ENCODE measurements around the gene MEIS2.

MEIS2 gene

DNA sequence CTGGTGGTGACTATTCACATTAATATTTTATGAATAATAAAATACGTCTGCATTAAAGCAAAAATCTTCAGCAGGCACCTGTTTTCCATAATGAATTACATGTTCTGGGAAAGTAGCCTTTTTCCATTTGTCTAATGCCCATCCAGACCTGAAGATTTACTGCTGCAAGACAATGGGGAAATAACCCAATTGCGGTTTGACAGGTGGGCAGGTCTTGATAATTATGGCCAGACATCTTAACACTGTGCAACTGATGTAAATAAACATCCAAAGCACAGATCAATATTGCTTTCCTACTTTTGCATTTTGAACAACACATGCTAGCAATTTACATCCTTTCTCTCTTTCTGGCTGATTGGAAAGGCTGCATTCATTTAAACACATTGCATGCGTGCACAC lies 173.9 kb downstream of the MEIS2 start:
- no peak for DNase-seq (ENCODE audit: low spot score)

DNA sequence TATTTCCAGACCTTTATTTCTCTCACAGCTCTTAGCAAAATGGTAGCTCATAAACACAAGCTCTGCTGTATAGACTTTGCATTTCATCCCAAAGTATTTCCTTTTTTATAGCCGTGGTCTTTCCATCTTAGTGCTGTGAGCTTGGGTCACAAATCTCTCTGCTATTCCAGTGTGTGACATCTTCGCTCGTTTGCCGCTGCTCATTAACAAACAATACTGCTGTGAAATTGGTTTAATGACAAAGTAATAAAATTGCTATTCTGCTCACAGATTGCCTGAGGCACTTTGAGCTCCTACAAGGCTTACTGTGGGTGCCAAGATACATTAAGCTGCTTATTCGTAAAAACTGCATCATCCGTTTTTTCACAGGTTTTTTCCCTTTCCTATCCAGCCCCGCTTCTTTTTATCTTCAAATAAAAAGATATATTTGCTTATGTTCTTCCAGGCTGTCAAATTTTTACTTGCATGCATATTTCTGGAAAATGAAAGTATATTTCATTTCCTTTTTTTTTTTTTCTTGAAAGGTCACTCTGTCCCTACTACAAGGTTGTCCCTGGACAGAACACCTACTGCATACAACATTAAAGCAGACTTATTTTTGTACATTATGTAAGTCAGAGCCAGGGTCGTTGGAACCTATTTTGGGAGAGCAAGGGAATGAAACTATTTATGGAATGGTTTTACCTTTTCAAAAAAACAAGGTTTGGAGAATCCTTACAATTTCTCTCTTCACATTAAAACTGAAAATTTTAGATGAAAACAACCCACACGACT lies 174.5 kb downstream of the MEIS2 start:
- DNase-seq (ENCODE audit: low spot score), result no peak

DNA sequence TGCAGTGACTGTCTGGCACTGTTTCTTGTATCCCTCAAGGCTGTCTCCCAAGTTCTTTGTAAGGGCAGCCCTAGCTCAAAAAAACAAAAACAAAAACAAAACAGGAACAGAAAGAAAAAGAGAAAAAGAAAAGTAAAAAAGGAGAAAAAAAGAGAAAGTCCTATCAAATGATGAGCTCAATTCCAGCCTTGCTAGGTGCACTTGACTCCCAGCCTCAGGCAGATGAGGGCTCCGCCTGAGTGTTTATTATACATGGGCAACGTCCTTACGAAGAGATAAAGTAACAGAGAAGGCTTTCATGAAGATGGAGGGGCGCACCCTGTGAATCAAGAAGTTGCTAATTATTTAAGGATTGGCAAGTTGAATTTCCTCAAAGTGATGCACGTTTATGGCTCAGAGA lies 175.3 kb downstream of the MEIS2 start:
- DNase-seq (ENCODE audit: low spot score), result no peak

DNA sequence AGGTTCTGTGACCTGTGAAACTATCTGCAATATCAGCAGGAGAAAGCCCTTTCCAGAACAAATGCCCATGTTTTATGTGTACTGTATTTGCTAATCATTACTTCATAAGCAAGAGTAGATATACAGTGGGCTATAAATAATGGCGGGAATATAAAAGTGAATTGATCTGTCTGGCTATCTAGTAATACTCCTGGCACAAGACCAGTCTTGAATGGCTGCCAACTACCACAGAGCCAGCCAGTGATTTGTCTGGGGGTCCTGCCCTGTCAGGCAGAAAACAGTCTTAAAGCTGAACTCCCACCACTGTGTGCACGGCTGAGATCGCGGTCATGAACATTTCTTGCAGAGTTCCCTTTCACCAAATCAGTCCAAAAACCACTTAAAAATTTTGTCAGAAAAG lies 176.3 kb downstream of the MEIS2 start:
- no peak for DNase-seq (ENCODE audit: low spot score)

DNA sequence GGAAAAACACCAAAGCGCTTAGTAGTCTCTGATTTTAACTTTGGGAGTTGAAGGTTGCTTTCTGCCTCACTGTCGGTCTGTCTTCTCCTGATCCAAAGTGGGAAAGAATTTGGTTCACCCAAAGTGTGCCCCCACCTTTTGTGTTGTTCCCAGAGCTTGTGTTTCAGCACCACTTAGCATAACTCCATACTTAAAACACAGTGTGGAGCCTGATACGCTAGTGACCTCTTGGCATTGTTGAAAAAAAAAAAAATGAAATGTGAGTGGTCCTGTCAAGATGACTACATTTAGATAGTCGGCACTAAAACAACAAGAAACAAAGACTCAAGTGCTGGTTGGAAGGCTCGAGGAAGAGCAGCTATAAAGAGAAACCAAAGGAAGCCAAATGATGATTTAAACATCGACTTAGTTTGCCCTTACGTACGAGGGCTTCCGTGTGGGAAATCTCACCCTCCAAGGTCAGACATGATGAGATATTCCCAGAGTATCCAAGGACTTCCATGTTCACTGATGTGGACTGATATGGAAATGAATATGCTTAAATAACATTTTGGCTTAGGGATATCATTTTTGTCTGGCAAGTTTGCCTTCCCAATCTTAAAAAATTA lies 178.8 kb downstream of the MEIS2 start:
- no peak for DNase-seq (ENCODE audit: low spot score)

DNA sequence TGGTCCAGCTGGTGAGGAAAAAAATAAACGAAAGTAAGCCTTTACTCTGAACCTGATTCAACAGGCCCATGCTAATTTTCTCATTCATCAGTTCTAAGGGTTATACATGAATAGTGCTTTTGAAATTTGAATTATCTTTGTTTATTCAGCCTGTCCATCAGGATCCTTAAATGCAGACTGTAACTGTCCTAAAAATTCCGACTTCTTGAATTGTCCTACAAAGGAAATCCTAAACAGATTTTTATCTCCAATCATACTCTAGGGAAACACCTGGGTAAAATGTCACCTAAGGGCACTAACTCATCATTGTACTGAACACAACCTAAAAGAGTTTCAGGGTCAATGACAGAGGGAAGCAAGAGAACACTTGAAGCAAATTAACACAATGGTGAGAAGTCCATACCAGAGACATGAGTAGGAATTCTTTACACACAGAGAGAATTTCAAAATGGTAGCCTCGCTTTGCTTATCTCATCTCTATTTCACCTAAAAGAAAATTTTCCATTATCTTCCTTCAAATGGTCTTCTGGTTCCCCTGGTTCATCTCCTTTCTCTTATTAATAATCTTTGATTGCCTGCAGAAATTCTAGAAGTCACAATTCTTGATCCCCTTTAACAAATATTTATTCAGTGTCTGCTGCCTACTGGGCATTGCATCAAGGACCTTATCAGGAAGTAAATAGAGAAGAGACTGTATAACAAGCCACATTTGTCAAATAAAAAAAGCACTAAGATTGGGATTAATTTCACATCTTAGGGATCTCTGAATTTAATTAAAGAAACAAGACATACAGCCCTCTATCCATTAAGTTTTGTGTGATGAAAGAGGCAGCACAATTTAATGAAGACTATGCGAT lies 182.7 kb downstream of the MEIS2 start:
- no peak for DNase-seq (ENCODE audit: low spot score)

DNA sequence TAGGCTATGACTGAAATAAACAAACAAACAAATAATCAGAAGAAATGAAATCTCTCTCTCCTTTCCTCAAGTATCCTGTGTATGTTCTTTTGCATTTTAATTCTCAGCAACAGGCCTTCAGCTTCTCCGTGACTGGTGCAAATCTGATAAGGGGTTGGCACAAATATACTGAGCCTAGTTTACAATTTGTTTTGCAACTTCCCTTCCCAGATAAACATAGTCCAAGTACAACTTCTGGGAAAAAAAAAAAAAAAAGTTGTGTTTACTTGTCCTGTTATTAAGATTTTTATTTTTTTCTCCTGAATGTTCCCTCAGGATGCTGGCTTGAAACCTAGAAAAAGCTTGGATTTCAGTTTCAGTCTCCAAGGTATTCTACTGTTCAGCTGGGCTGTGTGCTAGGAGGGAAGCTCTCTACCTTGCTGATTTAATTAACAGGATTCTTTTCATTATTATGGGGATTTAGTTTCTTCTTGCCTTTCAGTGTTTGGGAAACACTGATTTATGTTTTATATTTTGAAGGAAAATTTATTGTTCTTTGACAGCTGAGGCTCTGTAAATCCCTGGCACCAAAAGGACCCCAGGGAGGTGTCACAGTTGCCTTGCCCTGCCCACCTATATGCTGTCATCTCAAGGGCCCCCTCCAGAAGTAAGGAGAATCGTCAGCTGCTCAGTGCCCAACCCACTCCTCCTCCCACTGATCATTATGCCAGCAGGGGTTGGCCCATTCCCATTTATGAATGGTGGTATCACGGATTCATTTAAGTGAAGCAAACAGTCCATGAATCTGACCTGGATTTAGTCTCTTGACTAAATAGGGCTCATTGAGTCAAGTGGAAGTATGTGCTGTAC lies 185.2 kb downstream of the MEIS2 start:
- DNase-seq (ENCODE audit: low spot score), result no peak

DNA sequence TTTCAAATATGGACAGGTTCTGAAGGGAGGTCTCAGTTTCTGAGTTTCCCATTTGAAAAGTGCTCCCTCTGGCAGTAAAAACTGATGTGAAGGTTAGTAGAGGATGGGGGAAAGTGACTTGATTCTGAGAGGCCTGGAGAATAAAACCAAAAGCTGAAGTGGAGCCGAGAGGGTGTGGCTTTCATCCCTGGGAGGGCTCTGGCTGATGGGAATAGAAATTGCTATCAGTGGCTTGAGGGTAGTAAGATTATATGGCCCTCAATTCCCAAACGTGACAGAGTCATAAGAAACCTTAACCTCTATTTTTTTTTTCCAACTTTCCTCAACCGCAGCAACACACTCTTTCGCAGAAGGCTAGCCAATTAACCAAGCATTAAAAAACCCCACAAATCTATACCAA lies 185.9 kb downstream of the MEIS2 start:
- no peak for DNase-seq (ENCODE audit: low spot score)

DNA sequence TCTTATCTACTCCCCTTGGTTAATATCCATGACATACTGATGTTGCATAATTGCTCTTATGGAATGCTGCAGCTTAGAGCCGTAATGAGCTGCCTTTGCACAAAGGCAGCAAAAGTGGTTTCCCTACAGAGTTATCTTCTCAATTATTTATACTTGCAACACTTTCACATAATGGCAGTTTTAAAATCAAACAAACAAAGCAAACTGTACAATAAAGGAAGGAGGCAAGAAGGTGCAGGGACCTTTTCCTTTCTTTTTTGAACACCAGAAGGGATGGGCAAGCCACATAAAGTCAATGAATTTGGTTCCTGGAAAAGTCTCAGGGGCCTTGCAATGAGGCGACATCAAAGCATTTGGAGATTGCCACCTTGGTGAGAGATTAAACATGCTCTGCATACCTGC lies 188.0 kb downstream of the MEIS2 start:
- DNase-seq (ENCODE audit: low spot score), result no peak

DNA sequence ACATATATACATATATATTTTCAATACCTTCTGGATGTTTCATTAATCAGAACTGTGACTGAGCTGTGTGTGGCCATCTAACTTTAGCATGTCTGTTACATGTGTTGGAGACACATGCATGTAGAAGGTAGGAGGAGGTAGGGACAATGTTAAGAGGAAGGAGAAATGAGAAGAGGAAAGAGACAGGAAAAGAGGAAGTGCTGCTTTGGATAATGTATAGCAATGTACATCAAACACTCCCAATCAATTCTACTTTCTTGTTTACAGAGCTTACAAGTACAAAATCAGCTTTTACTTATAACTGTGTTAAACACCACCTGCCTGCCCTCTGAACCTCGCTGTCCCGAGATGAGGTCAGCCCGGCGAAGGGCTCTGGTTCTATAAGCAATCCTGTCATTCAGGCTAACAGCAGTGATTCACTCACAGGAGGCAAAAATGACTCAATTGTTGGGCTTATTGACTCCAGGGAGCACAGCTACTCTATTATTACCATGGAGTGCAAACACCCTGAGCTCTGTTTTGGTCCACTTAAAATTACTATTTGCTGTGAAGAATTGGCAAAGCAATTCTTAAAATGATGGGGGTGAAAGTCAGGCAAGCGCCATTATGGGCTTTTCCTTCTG lies 188.9 kb downstream of the MEIS2 start:
- peak; percentile 34 for DNase-seq (ENCODE audit: low spot score)

DNA sequence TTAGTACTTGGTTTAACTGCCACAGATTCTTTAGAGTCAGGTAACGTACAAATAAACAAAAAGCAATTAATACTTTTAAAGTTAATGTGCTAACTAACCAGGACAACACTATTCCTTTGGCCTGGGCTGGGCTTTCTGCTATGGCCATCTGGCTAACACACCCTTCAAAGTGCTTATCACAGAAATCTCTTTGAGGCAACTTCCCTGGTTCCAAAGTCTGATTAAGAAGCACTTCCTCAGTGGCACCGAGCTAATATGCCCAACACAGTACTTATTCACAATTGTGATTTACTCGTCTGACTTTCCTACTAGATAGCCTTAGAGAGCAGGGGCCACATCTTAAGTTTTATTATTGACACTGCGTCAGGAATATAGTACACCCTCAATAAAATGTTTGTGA lies 191.4 kb downstream of the MEIS2 start:
- DNase-seq (ENCODE audit: low spot score), result no peak

DNA sequence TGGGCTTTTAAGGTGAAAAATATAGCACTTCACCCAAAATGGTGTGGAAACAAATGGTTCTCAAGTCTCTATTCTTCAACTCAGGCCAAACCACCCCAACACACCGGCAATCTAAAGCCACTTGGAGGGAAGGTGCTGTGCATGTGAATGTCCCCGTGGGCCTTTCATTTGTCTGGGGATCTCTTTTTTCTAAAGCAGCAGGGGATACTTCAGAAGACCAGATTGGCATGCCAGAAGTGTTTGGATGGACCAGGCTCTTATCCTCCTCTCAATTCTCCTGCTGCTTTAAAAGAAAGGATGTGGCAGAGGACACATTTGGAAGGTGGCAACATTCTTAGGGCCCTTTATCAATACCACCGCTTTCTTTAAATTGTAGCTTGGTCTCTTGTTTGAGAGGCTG lies 193.1 kb downstream of the MEIS2 start:
- DNase-seq (ENCODE audit: low spot score), result no peak

DNA sequence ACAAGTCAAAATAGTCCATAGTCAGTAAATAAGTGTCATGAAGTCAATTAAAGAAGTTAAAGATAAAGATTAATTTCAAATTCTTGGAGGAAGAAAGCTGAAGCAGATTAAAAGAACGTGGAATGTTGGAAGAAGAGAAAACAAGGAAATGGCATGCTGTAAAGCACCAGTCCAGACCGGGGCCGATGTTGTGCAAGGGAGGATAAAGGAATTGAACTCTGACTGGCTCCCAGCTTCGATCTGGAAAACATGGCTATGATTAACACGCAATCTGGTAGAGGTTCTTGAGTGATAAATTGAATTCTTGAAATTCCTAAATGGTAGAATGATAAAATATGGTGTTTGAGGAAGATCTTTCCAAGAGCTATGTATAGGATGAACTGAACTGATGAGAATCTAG lies 194.4 kb downstream of the MEIS2 start:
- DNase-seq (ENCODE audit: low spot score), result no peak

DNA sequence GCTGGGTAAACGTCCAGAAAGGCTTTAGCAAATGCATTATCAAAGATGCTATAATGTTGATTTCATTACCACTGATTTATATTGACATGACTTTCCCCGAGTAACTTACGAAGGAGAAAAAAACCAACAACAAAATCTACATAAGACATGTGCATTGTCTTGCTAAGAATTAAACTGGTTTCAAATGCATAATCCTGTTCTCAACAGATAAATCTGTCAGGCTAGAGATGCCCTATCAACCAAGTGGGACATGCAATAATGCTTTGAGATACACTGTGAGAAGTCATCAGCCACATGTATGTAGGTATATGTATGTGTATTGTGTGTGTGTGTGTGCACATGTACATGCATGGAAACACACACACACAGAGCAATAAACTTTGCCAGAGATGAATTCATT lies 195.6 kb downstream of the MEIS2 start:
- no peak for DNase-seq (ENCODE audit: low spot score)

DNA sequence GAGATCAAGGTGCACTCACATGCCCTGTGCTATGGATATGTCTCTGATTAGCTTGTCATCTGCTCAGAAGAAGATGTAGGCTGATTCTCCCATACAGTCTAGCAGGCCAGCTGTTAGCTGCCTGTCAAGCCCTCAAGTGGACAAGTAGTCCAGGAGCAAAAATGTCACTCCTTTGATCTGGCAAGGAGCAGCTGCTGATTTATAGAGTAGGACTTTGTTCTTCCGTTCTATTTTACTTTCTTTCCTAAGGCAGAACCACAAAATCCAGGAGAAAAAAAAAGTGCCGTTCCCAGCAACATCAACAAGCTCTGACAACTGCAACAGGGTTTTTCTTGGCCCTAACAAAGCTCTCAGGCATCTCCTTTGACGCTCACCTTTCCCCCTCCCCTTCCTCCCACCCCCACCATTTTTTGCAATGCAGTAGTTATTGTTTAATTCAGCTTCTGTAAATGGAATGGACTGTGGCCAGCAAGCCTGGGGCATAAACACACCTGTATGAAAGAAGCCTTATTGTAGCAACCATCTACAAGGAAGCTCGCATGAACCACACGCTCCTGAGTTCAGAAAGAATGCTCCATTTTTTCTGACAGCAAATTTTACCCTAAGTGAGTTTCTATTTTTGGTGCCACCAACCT lies 196.3 kb downstream of the MEIS2 start:
- no peak for DNase-seq (ENCODE audit: low spot score)

DNA sequence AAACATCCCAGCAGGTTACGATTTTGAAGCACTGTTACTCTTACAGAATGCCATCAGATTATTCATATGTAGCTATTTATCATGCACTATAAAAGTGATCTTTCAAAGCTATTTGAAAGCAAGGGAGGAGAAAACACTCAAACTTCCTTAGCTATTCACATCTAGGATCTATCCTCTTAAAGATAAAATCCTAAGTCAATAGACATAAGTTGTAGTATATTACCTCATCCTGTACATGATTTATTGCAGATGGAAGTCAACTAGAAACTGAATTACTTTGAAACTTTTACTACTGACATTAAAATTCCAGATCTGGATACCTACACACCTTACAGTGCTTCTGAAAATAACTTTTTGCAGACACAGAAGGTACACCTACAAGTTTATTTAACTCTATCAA lies 197.2 kb downstream of the MEIS2 start:
- DNase-seq (ENCODE audit: low spot score), result no peak

DNA sequence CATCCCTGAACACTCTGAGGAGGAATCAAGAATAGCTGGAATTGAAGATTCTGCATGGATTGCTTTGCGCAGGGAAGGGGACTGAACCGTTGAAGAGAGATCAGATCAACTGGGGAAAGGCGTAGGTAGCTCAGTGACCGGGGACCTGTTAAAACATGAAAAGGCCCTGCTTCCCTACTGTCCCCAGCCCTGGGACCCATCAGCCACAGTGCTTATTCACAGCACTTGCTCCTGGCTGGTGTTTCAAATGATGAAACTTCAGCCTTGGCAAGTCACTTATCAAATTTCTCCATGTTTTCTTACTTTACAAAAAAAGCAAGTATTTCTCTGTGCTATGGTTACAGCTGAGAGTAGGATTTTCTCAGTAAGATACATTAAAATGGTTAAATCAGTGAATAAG lies 199.3 kb downstream of the MEIS2 start:
- DNase-seq (ENCODE audit: low spot score), result no peak

DNA sequence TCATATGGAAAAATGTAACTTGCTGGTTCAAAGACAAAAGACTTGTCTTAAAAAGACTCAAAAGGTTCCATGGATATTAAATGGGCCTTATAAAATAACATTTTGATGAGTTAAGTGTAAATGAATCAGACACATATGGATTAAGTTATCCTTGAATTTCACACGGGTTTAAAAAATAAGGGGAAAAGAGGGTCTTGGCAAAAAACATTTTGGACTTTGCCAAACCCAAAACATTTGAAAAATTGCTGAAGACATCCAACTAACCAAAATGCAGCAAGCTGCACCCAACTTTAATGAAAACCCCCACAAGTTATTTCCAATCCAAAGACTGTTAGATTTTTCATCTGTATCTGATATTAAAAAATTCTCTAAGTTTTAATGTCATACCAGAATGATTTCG lies 200.7 kb downstream of the MEIS2 start:
- DNase-seq (ENCODE audit: low spot score), result no peak

DNA sequence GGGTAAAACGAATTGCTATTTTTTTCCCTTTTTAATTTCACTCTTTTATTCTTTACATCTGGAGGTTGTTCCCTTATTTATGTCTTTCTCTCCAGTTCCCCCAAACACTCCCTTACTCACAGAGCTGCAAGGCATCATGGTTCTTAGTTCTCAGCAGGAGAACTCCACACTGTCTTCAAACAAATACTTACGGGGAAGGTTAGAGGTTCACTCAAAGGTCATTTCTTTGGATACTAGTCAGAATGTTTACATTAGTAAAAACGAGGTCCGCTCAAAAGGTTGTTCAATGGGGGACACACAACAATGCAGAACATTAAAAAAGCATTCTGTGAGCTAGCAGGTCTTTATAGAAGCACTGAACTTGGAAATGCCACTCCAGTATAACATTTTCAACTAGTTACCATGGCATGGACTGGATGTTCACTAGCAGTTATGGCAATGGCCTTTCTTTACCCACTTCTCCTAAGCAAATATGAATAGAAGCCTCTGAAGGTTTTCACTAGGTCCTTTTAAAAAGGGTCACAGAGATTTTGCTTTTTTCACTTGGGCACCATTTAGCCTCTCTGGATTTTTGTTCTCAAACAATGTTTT lies 201.7 kb downstream of the MEIS2 start:
- no peak for DNase-seq (ENCODE audit: low spot score)

DNA sequence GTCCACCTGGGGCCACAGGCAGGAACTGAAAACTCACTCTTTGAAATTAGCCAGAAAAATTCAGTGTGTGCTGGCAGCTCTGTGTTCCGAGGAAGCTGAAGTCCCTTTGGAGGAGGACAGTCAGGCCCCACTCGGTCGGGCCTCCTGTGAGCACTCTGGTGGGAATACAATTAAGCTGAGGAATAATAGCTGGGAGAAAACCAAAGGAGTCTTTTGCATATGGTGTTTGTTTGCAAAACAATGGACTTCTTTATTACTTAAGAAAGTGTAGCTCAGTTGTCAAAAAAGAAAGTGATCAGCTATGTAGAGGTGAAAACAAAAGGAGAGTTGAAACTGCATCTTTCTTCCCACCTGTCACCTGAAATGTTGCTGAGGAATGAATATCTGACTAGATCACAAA lies 202.5 kb downstream of the MEIS2 start:
- DNase-seq (ENCODE audit: low spot score), result no peak

DNA sequence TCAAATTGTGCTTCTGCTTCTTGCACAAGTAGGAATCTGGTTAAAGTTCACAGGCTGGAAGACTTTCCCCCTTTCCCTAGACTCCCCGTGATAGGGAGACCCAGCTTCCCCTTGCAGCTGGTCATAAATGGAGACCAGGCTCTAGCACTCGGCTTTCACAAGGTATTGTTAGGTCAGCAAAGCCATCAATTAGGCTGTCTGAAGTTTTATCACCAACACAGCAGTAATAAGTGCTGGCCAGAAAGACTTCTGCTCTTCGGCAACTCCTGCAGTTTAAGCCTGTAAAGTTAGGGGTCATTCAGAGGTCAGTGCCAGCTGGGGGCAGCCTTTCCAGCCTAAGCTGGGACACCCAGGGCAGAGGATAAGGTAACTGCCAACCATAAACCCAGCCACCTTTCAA lies 203.4 kb downstream of the MEIS2 start:
- DNase-seq (ENCODE audit: low spot score), result no peak
